Fibroblast of villous mesenchyme (primary cell): ENCODE data around the gene TPSD1. TPM values are rescaled to one million over a fixed set of nuclear protein-coding genes. Genes with fewer than 3 reads are reported as not detected.
"Not testable (repeated sequence)": the region's sequence is repeated elsewhere in the genome, so short reads cannot be mapped to it uniquely, and the experiment has no call there.

Experiments
- DNase-seq: peaks from one replicate; pipeline ENCODE4 v3.0.0-alpha.2; 2010; ENCODE audit warnings: low read depth
- H3K4me3 ChIP-seq: 2 replicates; pipeline ENCODE4 v1.5.1; 2011; ENCODE audit warnings: low read depth, mild to moderate bottlenecking, low read length
- CTCF ChIP-seq: IDR thresholded peaks from 2 replicates; pipeline ENCODE4 v1.5.1; 2012; ENCODE audit warnings: low read depth, mild to moderate bottlenecking, low read length; ENCODE audit not compliant: insufficient read depth
- total RNA-seq: library from RNA; depleted of rRNA; stranded (reverse); fragments of >200 nt; gene quantifications from 2 replicates; pipeline ENCODE4 v1.2.3, GENCODE V29; 2012

TPSD1 gene
- total RNA-seq, 1 donor, result not detected

- H3K4me3 ChIP-seq, result no peak overlapping the region
- no peak for TF ChIP-seq CTCF
- no peak for DNase-seq
These were observed 33.1 kb downstream of the TPSD1 start for GRCh38 chr16:1288813-1289476.

GRCh38 chr16:1289477-1289866 lies 33.6 kb downstream of the TPSD1 start:
- H3K4me3 ChIP-seq, result no peak overlapping the region
- DNase-seq, result no peak
- TF ChIP-seq CTCF, result no peak

GRCh38 chr16:1290063-1290501 lies 34.2 kb downstream of the TPSD1 start:
- TF ChIP-seq CTCF, result no peak
- H3K4me3 ChIP-seq, result no peak overlapping the region
- peak; percentile 16 for DNase-seq

GRCh38 chr16:1290860-1291575 lies 35.1 kb downstream of the TPSD1 start:
- no peak overlapping the region for H3K4me3 ChIP-seq

GRCh38 chr16:1291576-1291974 lies 35.7 kb downstream of the TPSD1 start:
- no peak overlapping the region for H3K4me3 ChIP-seq
- DNase-seq, result no peak
- TF ChIP-seq CTCF, result no peak

More at GRCh38 chr16:1290860-1291575, 35.1 kb downstream of the TPSD1 start:
- no peak for DNase-seq
- TF ChIP-seq CTCF, result no peak

GRCh38 chr16:1292208-1292607 lies 36.3 kb downstream of the TPSD1 start:
- not testable (repeated sequence) for H3K4me3 ChIP-seq, DNase-seq

GRCh38 chr16:1292808-1293207 lies 36.9 kb downstream of the TPSD1 start:
- not testable (repeated sequence) for DNase-seq, H3K4me3 ChIP-seq
